HG02571 (cell line): ENCODE measurements around the gene PRR27.
"Not testable (repeated sequence)": the region's sequence is repeated elsewhere in the genome, so short reads cannot be mapped to it uniquely, and the experiment has no call there.

Source experiments
- ATAC-seq: cut with Tn5 transposase; IDR thresholded peaks from one replicate; pipeline ENCODE4 v1.9.1; 2021; ENCODE audit warnings: mild to moderate bottlenecking, moderate library complexity; ENCODE audit not compliant: unreplicated experiment

Gene PRR27

DNA sequence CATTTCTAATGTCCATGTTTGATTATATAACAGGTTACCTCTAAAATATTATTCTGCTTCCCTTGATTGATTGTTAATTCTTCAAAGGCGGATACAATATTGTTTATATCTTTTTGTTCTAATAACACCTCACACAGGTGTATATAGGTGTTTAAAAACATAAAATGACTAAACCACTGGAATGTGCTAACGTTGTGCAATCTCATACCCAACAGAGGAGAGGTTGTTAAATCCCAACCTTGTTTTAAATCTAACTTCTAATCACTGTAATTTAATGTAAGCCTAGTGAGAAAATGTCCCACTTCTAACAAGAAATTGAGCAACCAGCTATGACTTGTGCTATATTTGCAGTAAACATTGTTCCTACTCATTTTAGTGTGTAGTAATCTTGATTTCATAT, 42.8 kb downstream of the PRR27 start:
- ATAC-seq: no peak

GRCh38 chr4:70197842-70198241, 43.8 kb downstream of the PRR27 start:
- ATAC-seq: no peak

DNA sequence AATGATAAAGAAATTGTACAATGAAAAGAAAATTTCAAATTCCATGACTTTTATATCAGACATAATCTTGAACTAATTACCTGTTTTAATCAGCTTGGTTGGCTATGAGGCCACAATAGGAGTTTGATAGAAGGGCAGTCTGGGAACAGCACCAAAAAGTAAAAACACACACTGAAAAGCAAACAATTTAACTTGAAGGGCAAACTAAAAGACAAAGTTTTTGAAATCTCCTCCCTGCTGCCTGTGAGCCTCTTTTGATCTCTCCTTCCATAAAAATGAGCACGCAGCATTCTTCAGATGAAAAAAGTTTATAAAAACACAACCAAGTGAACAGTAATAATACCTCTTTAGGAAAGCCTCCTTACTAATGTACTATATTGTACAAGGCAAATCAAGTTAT, 49.6 kb downstream of the PRR27 start:
- no peak for ATAC-seq

GRCh38 chr4:70212752-70213151, 58.7 kb downstream of the PRR27 start:
- ATAC-seq: not testable (repeated sequence)
